HG02938 (cell line): ENCODE measurements around the gene OXT.
"Not testable (repeated sequence)": the region's sequence is repeated elsewhere in the genome, so short reads cannot be mapped to it uniquely, and the experiment has no call there.

Experiments
- ATAC-seq: cut with Tn5 transposase; IDR thresholded peaks from one replicate; pipeline ENCODE4 v1.9.1; 2021; ENCODE audit warnings: mild to moderate bottlenecking, moderate library complexity; ENCODE audit not compliant: unreplicated experiment

The OXT gene

GRCh38 chr20:3071610-3072529 is at the start of gene OXT:
OXT (plus strand) TSS chr20:3071620; CDS start chr20:3071656, 36 bp downstream.
- no peak for ATAC-seq

DNA sequence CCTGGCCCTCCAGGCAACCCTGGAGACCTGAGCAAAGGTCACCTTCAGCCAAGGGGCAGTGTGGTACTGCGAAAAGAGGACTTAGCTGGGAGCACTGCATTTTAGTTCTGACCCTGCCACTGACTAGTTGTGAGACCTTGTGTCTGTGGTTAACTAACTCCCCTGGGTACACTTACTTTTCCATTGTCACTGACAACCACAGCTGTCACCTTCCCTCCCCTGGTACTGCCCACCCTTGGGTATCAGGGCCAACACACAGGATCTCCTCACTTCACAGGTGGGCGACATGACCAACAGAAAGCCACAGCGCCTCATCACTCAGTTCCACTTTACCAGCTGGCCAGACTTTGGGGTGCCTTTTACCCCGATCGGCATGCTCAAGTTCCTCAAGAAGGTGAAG is 49.6 kb upstream of the OXT start:
- no peak for ATAC-seq

DNA sequence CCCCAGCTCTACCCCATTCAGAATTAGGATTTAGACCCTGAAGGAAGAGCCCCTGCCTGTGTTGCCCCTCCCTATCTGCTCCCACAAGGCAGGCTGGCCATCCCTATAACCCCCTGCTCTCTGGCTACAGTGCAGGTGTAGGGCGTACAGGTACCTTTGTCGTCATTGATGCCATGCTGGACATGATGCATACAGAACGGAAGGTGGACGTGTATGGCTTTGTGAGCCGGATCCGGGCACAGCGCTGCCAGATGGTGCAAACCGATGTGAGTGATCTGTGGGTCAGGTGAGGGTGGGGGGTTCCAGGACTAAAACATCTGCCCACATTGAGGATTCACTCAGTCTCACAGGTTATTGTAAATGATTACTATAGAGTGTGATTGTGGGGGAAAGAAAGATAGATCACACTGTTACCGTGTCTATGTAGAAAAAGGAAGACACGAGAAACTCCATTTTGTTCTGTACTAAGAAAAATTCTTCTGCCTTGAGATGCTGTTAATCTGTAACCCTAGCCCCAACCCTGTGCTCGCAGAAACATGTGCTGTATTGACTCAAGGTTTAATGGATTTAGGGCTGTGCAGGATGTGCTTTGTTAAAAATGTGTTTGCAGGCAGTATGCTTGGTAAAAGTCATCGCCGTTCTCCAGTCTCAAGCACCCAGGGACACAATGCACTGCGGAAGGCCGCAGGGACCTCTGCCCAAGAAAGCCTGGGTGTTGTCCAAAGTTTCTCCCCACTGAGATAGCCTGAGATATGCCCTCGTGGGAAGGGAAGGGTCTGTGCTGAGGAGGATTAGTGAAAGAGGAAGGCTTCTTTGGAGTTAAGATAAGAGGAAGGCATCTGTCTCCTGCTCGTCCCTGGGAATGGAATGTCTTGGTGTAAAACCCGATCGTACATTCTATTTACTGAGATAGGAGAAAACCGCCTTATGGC is 48.6 kb upstream of the OXT start:
- ATAC-seq: not testable (repeated sequence)

GRCh38 chr20:3027987-3028386 is 43.4 kb upstream of the OXT start:
- no peak for ATAC-seq

DNA sequence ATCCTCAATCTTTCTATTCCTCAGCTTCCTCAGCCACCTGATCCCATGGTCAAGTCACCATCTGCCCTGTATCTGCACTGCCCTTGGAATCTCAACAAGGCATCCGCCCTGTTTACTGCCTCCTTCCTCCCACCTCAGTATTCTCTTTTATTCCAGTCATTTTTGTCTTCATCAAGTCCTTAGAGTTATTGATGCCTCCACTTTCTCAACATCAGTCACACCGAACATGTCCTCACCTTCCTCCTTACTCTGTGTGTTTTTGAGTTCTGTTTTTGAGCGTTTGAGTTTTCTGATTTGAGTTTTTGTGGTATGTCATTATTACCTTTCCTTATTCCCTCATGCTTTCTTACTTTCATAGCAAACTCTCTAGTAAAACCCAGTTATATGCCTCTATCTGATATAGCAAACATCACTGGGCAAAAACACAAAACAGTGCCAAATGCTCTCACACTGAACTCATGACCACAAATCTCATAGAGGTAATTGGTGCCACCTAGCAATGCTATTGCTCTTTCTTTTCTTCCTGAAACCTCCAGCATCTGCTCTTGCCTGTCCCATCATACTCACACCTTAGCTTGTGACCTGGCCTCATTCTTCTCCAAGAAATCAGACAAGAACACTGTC is 39.8 kb upstream of the OXT start:
- no peak for ATAC-seq

- ATAC-seq: no peak
Observed at GRCh38 chr20:3032624-3033023, 38.8 kb upstream of the OXT start.

GRCh38 chr20:3037654-3038053 is 33.8 kb upstream of the OXT start:
- no peak for ATAC-seq

- no peak for ATAC-seq
Observed at GRCh38 chr20:3038454-3038853, 33.0 kb upstream of the OXT start.

DNA sequence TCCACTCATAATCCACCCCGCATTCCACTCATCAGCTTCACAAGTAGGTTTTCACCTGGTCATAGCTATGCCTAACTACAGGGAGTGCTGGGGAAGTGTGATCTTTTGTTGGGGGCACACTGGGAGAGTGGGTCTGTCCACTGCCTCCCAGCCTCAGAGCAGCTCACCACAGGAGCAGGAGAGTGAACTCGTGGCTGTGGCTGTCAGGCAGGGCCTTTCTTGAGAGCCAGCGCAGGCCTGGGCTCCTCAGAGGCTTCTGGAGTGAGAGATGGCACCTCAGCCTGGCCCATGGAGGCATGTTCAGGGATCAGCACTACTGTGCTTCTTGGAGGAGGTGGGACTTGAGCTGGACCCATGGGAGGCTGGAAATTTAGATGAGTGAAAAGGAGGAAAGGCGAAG is 32.0 kb upstream of the OXT start:
- ATAC-seq: no peak

GRCh38 chr20:3040086-3040485 is 31.3 kb upstream of the OXT start:
- no peak for ATAC-seq

GRCh38 chr20:3041854-3042409 is 29.5 kb upstream of the OXT start:
- ATAC-seq: no peak

DNA sequence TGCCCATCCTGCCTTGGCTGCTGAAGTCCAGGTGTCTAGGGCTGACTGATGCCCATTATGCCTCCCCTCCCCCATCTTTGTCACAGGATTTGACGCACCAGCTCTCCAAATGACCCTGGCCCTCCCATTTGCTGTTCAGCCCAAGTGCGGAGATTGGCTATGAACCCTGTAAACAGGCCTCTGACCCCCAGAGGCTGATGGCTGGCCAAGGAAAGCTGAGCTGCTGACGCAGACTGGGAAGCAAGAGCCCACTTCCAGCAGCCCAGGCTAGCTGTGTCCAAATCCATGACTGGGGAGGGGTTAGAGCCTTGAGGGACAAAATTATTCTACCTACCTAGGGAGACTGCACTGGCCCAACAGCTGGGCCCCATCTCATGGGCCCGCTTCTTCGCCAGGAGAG is 28.8 kb upstream of the OXT start:
- ATAC-seq: no peak

GRCh38 chr20:3043322-3043721 is 28.1 kb upstream of the OXT start, which contains the start of gene GNRH2:
GNRH2 (plus strand) TSS chr20:3043622; CDS start chr20:3044415, 793 bp downstream.
- no peak for ATAC-seq

DNA sequence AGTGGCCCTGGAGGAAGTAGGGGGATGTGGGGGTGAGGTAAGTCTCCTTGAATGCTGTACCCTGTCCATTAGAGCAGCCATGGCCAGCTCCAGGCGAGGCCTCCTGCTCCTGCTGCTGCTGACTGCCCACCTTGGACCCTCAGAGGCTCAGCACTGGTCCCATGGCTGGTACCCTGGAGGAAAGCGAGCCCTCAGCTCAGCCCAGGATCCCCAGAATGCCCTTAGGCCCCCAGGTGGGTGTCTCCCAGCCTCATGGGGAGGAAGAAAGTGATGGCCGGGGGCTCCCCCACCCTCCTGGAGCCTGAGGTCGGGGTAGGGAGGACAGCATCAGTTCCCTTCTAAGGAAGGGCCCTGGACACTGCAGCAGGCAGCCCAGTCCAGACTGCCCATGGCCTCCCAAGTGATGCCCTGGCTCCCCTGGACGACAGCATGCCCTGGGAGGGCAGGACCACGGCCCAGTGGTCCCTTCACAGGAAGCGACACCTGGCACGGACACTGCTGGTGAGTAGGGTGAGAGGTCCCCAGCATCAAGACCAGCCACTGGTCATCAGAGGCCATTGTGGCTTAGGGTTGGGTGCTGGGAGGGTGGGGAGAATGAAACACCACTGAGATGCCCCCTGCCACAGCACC is 27.0 kb upstream of the OXT start:
- no peak for ATAC-seq

DNA sequence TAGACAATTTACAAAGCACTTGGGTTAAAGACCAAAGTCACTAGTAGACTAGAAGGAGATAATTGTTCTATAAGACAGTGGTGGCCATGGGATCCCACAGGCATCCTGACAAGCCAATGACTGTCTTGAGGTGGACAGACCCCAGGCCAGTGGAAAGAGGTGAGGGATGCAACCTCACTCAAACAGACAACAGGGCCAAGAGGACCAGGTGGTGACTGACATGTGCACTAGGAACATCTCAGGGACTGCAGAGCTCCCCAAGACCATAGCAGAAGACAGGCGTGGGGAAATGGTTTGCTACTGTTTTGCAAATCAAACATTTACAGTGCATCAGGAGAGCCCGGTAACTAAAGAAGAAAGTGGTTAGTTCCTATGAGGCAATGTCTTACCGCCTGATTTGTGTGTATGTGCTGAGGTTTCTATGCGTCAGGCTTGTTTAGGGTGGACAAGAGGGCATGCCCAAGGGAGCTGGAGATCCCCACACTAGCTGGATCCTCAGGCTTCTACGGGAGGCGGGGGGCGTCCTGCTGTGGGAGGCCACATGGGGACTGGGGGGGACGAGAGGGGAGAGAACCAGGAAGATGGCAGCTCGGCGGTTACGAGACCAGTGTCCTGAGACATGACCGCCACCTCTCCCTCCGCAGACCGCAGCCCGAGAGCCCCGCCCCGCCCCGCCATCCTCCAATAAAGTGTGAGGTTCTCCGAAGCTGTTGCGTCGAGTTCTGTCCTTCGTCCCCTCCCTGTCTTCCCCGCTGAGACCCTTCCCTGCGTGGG is 26.2 kb upstream of the OXT start:
- ATAC-seq: peak; percentile 46

- ATAC-seq: peak; percentile 77
Observed at GRCh38 chr20:3045816-3046676, 25.4 kb upstream of the OXT start, which contains the start of gene MRPS26. MRPS26 (plus strand) TSS chr20:3046052; CDS start chr20:3046069, 17 bp downstream.

- peak; percentile 2 for ATAC-seq
Observed at GRCh38 chr20:3046677-3047462, 24.6 kb upstream of the OXT start.
